Peyer's patch (tissue), 4 donors: Measurements from ENCODE around the gene UBE2D2.

Experiments
- POLR2A ChIP-seq, 2 donors: fragments of 450-650 bp; IDR thresholded peaks; one replicate each; pipeline ENCODE4 v1.5.1; 2017; ENCODE audit warnings: antibody characterized with exemption in 2 of 2, mild to moderate bottlenecking in 2 of 2, moderate library complexity in 2 of 2
- TF ChIP-seq, protein P1 (sequence below), 6 experiments: fragments of 450-650 bp in 4 of 6; fragments of 200-600 bp in 2 of 6; sonication (generic) in 1 of 6; IDR thresholded peaks; one replicate each; pipeline ENCODE4 v1.5.1; 2017 to 2019; ENCODE audit warnings: antibody characterized with exemption in 6 of 6, mild to moderate bottlenecking in 3 of 6, moderate library complexity in 1 of 6

DNA sequence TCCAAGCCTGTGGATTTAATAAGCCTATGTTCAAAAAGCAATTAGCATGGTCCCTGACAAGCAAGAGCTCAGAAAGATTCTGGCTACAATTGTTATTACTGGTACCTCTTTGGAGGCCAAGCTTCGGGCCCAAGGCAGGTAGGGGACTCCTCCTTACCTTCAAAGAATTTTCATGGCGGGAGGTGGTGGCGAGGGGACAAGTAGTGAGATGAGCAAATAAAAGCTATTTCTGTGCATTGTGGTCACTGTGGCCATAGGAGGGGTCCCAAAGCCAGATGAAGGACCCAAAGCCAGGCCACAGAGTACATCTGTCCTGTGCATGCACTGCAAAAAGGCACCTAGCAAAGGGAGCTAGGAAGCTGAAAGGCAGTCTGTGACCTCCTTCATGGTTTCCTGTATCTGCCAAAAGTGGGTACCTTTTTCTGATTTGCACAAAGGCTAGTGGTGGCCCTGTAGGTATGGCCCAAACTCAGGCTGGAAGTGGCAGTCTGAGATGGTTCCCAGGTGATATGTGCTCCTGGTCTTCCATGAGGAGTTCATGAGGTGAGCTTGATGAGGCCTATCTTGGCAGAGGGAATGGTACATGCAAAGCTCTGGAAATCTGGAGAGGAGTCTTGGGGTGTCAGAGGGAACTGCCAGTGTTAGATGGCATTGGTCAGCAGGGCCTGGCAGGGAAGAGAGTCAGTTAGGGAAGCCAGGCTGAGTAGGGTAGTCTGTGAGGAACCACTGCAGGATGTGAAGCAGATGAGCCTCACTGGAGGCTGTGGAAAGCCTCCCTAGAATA is 83.7 kb downstream of the UBE2D2 start:
- TF ChIP-seq, protein P1, sequence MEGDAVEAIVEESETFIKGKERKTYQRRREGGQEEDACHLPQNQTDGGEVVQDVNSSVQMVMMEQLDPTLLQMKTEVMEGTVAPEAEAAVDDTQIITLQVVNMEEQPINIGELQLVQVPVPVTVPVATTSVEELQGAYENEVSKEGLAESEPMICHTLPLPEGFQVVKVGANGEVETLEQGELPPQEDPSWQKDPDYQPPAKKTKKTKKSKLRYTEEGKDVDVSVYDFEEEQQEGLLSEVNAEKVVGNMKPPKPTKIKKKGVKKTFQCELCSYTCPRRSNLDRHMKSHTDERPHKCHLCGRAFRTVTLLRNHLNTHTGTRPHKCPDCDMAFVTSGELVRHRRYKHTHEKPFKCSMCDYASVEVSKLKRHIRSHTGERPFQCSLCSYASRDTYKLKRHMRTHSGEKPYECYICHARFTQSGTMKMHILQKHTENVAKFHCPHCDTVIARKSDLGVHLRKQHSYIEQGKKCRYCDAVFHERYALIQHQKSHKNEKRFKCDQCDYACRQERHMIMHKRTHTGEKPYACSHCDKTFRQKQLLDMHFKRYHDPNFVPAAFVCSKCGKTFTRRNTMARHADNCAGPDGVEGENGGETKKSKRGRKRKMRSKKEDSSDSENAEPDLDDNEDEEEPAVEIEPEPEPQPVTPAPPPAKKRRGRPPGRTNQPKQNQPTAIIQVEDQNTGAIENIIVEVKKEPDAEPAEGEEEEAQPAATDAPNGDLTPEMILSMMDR (IDR thresholded peaks at IDR 0.05) = no peak
- no peak for TF ChIP-seq POLR2A (IDR thresholded peaks at IDR 0.05)
